ENCODE measurements around the gene RGS8.

GRCh38 chr1:182679684-182680083, 4.7 kb downstream of the RGS8 start:
- TF ChIP-seq MXI1 (IDR thresholded peaks at IDR 0.05; ENCODE audit: borderline replicate concordance, low read depth, low read length) (no peak), CTCF (conservative IDR thresholded peaks at IDR 0.05; ENCODE audit: low read depth, low read length) (no peak), USF2 (IDR thresholded peaks at IDR 0.05; ENCODE audit: low read depth, low read length) (no peak), POLR2A (IDR thresholded peaks at IDR 0.05; ENCODE audit: low read depth, low read length) (no peak), ELK1 (IDR thresholded peaks at IDR 0.05; ENCODE audit: borderline replicate concordance, low read depth, low read length) (no peak)

Data from IMR-90 (cell line).